Osteocyte (in vitro differentiated cells): ENCODE measurements around the gene RGS19. TPM values are rescaled to one million over a fixed set of nuclear protein-coding genes. Genes with fewer than 3 reads are reported as not detected.

Experiments
- DNase-seq: peaks from one replicate; pipeline ENCODE4 v3.0.0; 2021; ENCODE audit warnings: mixed read lengths; ENCODE audit not compliant: unreplicated experiment; ENCODE audit errors: extremely low spot score
- H3K27ac Mint-ChIP-seq: one replicate; pipeline ENCODE4 v1.8.0; 2021; ENCODE audit warnings: mild to moderate bottlenecking, mixed read lengths; ENCODE audit not compliant: unreplicated experiment
- H3K27me3 Mint-ChIP-seq: one replicate; pipeline ENCODE4 v1.8.0; 2021; ENCODE audit warnings: mixed read lengths; ENCODE audit not compliant: unreplicated experiment
- H3K36me3 Mint-ChIP-seq: one replicate; pipeline ENCODE4 v1.8.0; 2021; ENCODE audit warnings: mixed read lengths; ENCODE audit not compliant: unreplicated experiment
- H3K4me1 Mint-ChIP-seq: one replicate; pipeline ENCODE4 v1.8.0; 2021; ENCODE audit warnings: mixed read lengths; ENCODE audit not compliant: unreplicated experiment
- H3K4me3 Mint-ChIP-seq: one replicate; pipeline ENCODE4 v1.8.0; 2021; ENCODE audit warnings: mild to moderate bottlenecking, moderate library complexity, mixed read lengths; ENCODE audit not compliant: unreplicated experiment
- H3K9me3 Mint-ChIP-seq: one replicate; pipeline ENCODE4 v1.8.0; 2021; ENCODE audit warnings: mixed read lengths; ENCODE audit not compliant: unreplicated experiment
- total RNA-seq: library from RNA; stranded (reverse); gene quantifications from 2 replicates; pipeline ENCODE4 v1.2.1, GENCODE V29; 2021
- TF ChIP-seq, protein P1 (sequence below): fragments of 200-600 bp; sonication (generic); IDR thresholded peaks from 2 replicates; pipeline ENCODE4 v1.5.0; 2021; ENCODE audit warnings: antibody characterized with exemption, mild to moderate bottlenecking, moderate library complexity

Gene RGS19
- total RNA-seq, 1 donor from 2014 or later = 8.0 TPM

DNA sequence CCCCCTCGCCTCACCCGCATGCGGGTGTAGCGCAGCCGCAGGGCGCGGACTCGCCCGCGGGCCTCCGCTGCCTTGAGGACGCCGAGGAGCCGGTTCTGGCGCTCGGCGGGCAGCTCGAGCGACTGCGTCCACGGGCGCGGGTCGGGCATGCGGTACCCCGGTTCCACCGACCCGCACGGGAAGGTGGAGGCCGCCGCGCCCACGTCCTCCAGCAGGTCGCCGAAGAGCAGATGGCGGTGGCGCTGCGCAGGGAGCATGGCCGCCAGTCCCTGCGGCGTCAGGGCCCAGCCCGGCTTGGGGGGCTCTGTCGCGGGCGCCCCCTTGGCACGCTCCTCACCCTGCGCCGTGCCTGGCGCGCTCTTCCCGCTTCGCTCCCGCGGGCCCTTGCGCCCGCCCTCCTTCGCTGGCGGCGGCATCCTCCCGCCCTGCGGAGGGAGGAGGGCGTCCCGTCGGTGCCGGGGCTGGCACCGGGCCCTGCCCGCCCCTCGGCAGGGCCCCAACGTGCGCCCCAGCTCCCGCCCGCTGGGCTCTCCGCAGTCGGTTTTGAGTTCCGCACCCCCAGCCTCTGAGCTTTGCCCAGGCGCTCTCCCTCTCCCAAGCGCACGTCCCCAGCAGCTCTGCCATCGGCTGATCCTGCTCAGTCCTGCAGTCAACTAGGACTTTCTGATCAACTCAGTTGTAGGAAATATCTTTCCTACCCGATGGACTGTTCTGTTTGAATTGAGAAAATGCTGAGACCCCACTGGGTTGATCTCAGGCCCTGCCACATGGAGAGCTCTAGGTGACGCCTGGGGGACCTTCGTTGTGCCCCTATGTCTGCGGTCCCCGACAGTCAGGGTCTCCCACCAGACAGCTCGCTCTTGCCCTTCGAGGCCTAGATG lies 4.7 kb upstream of the RGS19 start, which contains the start of gene LKAAEAR1:
Gene LKAAEAR1 (minus strand): TSS at position 595 of the 881 bp plus-strand sequence. CDS start 179 bp downstream, at position 416.
- Mint-ChIP-seq H3K9me3 (no peaks in the 10 kb centered on the region), H3K27me3 (peaks cover 13% of the 10 kb centered on the region), H3K4me3 (peak within 1 kb of the TSS; percentile 79), H3K36me3 (no peaks in the 10 kb centered on the region), H3K27ac (no peak within 1 kb of the TSS), H3K4me1 (peaks cover 27% of the 10 kb centered on the region)
- TF ChIP-seq, protein P1, sequence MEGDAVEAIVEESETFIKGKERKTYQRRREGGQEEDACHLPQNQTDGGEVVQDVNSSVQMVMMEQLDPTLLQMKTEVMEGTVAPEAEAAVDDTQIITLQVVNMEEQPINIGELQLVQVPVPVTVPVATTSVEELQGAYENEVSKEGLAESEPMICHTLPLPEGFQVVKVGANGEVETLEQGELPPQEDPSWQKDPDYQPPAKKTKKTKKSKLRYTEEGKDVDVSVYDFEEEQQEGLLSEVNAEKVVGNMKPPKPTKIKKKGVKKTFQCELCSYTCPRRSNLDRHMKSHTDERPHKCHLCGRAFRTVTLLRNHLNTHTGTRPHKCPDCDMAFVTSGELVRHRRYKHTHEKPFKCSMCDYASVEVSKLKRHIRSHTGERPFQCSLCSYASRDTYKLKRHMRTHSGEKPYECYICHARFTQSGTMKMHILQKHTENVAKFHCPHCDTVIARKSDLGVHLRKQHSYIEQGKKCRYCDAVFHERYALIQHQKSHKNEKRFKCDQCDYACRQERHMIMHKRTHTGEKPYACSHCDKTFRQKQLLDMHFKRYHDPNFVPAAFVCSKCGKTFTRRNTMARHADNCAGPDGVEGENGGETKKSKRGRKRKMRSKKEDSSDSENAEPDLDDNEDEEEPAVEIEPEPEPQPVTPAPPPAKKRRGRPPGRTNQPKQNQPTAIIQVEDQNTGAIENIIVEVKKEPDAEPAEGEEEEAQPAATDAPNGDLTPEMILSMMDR = no peak
- DNase-seq = no peak

DNA sequence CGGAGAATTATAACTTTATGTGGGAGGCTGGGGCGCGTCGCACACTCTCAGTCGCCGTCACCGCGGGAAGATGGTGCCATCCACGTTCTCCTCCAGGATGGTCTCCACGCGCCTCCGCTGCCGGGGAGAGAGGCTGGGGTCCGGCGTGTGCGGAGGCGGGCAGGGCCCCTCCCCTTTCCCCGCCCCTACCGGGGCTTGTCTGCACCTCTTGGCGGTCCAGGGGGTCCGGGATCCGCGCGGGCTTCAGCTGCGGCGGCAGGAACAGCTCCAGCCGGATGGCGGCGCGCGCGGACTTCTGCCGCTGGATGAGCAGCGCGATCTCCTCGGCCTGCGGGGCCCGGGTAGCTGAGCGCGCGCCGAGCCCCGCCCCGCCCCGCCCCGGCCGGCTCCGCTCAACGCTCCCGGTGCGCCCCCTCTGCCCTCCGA lies 4.1 kb upstream of the RGS19 start:
- no peaks in the 10 kb centered on the region for H3K9me3 Mint-ChIP-seq
- no peaks in the 10 kb centered on the region for H3K36me3 Mint-ChIP-seq
- peak; percentile 92 for DNase-seq
- H3K4me1 Mint-ChIP-seq = peaks cover 34% of the 10 kb centered on the region
- TF ChIP-seq, protein P1 = peak; percentile 78
- no peak overlapping the region for H3K27ac Mint-ChIP-seq
- H3K4me3 Mint-ChIP-seq = peak overlapping the region; percentile 65
- H3K27me3 Mint-ChIP-seq = peaks cover 13% of the 10 kb centered on the region

DNA sequence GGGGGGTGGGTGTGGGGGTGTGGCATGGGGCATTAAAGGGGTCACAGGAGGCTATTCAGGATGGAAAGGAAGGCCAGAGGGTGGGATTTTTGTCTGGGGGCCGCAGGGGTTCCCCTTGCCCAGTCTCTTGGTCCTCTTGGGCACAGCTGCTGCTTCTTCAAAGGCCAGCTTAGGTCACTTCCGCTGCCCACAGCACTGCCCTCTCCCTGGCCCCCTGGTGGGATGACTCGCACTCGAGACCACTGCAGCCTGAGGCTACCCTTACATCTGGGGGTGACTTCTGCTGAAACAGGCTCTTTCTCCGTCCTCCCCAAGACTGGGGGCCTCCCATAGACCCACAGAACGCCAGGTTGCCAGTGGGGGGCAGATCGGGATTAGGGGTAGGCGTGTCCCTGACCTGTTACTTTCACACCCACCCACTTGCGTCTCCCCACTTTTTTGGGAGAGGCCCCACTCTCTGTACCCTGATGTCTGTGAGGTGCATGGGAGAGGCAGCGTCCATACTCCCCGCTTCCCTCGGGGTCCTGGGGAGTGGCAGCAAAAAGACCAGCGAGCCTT lies 3.6 kb upstream of the RGS19 start:
- peaks cover 35% of the 10 kb centered on the region for H3K4me1 Mint-ChIP-seq
- TF ChIP-seq, protein P1 = no peak
- H3K9me3 Mint-ChIP-seq = no peaks in the 10 kb centered on the region
- no peak overlapping the region for H3K27ac Mint-ChIP-seq
- peaks cover 11% of the 10 kb centered on the region for H3K27me3 Mint-ChIP-seq
- no peak for DNase-seq
- no peaks in the 10 kb centered on the region for H3K36me3 Mint-ChIP-seq
- H3K4me3 Mint-ChIP-seq = peak overlapping the region; percentile 65

DNA sequence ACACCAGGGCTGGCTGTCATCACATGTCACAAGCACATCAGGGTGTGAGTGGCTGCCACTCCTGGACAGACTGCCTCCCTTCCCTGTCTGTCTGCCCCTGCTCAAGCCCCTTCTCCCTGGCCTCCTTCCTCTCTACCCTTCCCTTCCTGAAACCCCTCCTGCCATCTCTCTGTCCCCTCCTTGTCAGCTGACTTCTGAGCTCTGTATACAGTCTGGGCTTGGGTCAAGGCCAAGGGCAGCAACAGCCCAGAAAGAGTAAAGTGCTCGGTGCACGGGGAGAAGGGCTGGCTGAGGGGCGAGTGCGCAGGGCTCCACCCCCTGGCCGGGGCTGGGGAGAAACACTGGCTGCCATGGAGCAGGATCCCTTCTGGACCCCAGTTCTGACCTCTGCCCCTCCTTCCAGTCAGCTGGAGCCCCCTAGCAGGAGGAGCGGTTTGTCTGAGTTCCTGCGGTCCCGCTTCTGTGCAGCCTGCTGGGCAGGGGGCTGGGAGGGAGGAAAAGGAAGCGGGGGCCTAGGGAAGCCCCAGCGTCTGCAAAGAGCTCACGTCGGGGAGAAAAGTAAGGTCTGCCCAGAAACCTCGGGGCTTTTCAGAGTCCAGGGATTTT lies 2.9 kb upstream of the RGS19 start:
- Mint-ChIP-seq H3K4me1 (peaks cover 35% of the 10 kb centered on the region), H3K27ac (no peak overlapping the region), H3K36me3 (no peaks in the 10 kb centered on the region), H3K4me3 (peak overlapping the region; percentile 42), H3K27me3 (peaks cover 11% of the 10 kb centered on the region), H3K9me3 (no peaks in the 10 kb centered on the region)
- TF ChIP-seq, protein P1 = no peak
- no peak for DNase-seq

DNA sequence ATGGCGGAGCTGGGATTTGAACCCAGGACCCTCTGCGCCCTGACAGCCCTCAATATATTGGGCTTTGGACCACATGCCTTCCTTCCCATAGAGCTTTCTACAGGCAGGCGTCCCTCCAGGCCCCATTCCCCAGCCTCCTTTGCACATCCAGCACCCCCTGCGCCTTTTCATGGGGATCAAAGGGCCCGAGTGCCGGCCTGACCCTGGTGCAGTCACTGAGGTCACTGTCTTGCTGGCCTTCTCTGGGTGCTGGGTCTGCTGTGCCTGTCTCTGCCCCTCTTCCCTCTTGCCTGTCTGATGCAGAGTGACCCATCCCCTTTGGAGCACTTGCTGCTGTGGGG lies 2.3 kb upstream of the RGS19 start:
- Mint-ChIP-seq H3K27me3 (peaks cover 11% of the 10 kb centered on the region), H3K4me1 (peaks cover 35% of the 10 kb centered on the region), H3K27ac (no peak overlapping the region), H3K9me3 (no peaks in the 10 kb centered on the region), H3K4me3 (peak overlapping the region; percentile 22), H3K36me3 (no peaks in the 10 kb centered on the region)
- TF ChIP-seq, protein P1 = no peak
- DNase-seq = no peak
